Transverse colon (tissue), 4 donors: Measurements from ENCODE around the gene SLC17A3. TPM values are rescaled to one million over a fixed set of nuclear protein-coding genes. Genes with fewer than 3 reads are reported as not detected.

Source experiments
- DNase-seq: peaks from one replicate; pipeline ENCODE4 v3.0.0-alpha.2; 2019
- H3K27ac ChIP-seq, 4 donors: fragments of 200-600 bp; sonication (generic); 2 replicates each; pipeline ENCODE4 v1.5.1; 2016 to 2018; ENCODE audit warnings: inconsistent platforms in 4 of 4
- H3K27me3 ChIP-seq: fragments of 200-600 bp; sonication (generic); 2 replicates; pipeline ENCODE4 v1.5.1; 2017; ENCODE audit warnings: inconsistent platforms
- H3K36me3 ChIP-seq, 4 donors: fragments of 200-600 bp; sonication (generic); 2 replicates each; pipeline ENCODE4 v1.5.1; 2017 to 2019; ENCODE audit warnings: inconsistent platforms in 4 of 4
- H3K4me1 ChIP-seq, 4 donors: fragments of 200-600 bp; sonication (generic); 2 replicates each; pipeline ENCODE4 v1.5.1; 2017 to 2020; ENCODE audit warnings: inconsistent platforms in 4 of 4
- H3K4me3 ChIP-seq, 4 donors: fragments of 200-600 bp; sonication (generic); 1 replicate in 1 of 4; 2 replicates in 3 of 4; pipeline versions ENCODE4 v1.5.1 to v1.6.1; 2017 to 2019; ENCODE audit warnings: inconsistent platforms in 4 of 4
- H3K9me3 ChIP-seq, 2 donors: fragments of 200-600 bp; sonication (generic); 2 replicates each; pipeline ENCODE4 v1.5.1; 2017 to 2019; ENCODE audit warnings: inconsistent platforms in 2 of 2
- CTCF ChIP-seq, 5 experiments: fragments of 200-600 bp in 3 of 5; fragments of 450-650 bp in 2 of 5; sonication (generic) in 3 of 5; IDR thresholded peaks; 1 replicate in 2 of 5; 2 replicates in 3 of 5; pipeline ENCODE4 v1.5.1; 2016 to 2017; ENCODE audit warnings: antibody characterized with exemption in 5 of 5, inconsistent platforms in 3 of 5, mild to moderate bottlenecking in 2 of 5, moderate library complexity in 1 of 5
- EP300 ChIP-seq: sonication (generic); formaldehyde crosslinking; IDR thresholded peaks from one replicate; pipeline ENCODE4 v1.6.1; 2017; ENCODE audit warnings: antibody characterized with exemption, low read depth
- POLR2A ChIP-seq: fragments of 450-650 bp; IDR thresholded peaks from one replicate; pipeline ENCODE4 v1.6.1; 2016; ENCODE audit warnings: antibody characterized with exemption, mild to moderate bottlenecking, moderate library complexity
- POLR2AphosphoS5 ChIP-seq, 3 donors: sonication (generic); formaldehyde crosslinking; IDR thresholded peaks; one replicate each; pipeline ENCODE4 v1.6.1; 2016; ENCODE audit warnings: antibody characterized with exemption in 3 of 3
- WGBS, 2 donors: methylation state at CpG; one replicate each; pipeline ENCODE4 v1.1.5; 2018; ENCODE audit warnings: low coverage in 1 of 2; 5-methylcytosine and 5-hydroxymethylcytosine counted together
- in situ Hi-C, 4 donors: fragments of 200-750 bp; cut with MboI; loops; one replicate each; pipeline versions ENCODE4 v1.15.0 to v1.15.1; 2017; ENCODE audit warnings: low sequenced_read_pairs in 3 of 4, low pct_ligation_motif_present in 1 of 4, low pct_unique_long_range_greater_than_20kb in 1 of 4
- intact Hi-C: fragments of 100-400 bp; cut with DNase I; formaldehyde crosslinking; loops from one replicate; pipeline ENCODE4 v1.15.1; 2023; ENCODE audit warnings: low total_unique reads
- total RNA-seq, 4 donors: library from RNA; depleted of rRNA; stranded (reverse); fragments of >200 nt; gene quantifications; one replicate each; pipeline ENCODE4 v1.1.0, GENCODE V29; 2016

The SLC17A3 gene
- total RNA-seq, 4 donors from 2014 or later: not detected

- H3K9me3 ChIP-seq: no peaks in the 10 kb centered on the region
- no peaks in the 10 kb centered on the region for H3K36me3 ChIP-seq
- in situ Hi-C loops: no loop called here
- intact Hi-C loops: no loop called here
- TF ChIP-seq EP300 (no peak), POLR2AphosphoS5 (IDR thresholded peaks at IDR 0.05) (no peak)
- H3K4me3 ChIP-seq: no peak overlapping the region
- 86 to 90% methylated on average over 1 of the region's 1 CpG for WGBS, 2 donors
- no peak overlapping the region for H3K27ac ChIP-seq
- H3K4me1 ChIP-seq: no peaks in the 10 kb centered on the region
- no peaks in the 10 kb centered on the region for H3K27me3 ChIP-seq
- no peak for DNase-seq
These were observed 9.5 kb upstream of the SLC17A3 start for GRCh38 chr6:25883536-25883935.

- H3K4me1 ChIP-seq: no peaks in the 10 kb centered on the region
- in situ Hi-C loops (no loop called here), intact Hi-C loops (no loop called here)
- peak overlapping the region in 1 of 4 donors; percentile 33 for H3K4me3 ChIP-seq
- no peaks in the 10 kb centered on the region for H3K27me3 ChIP-seq
- peak; percentile 13 for DNase-seq
- no peaks in the 10 kb centered on the region for H3K9me3 ChIP-seq
- no peak for TF ChIP-seq POLR2AphosphoS5 (IDR thresholded peaks at IDR 0.05)
- no peak for TF ChIP-seq EP300
- TF ChIP-seq POLR2A: no peak
- TF ChIP-seq CTCF (IDR thresholded peaks at IDR 0.05): no peak
- H3K27ac ChIP-seq: no peak overlapping the region
- H3K36me3 ChIP-seq: no peaks in the 10 kb centered on the region
- WGBS, 2 donors: 96 to 100% methylated on average over 1 to 14 of the region's 28 CpGs
These were observed 8.0 kb upstream of the SLC17A3 start for GRCh38 chr6:25882051-25882496.

- H3K4me3 ChIP-seq: no peak overlapping the region
- in situ Hi-C loops (no loop called here), intact Hi-C loops (no loop called here)
- H3K27me3 ChIP-seq: no peaks in the 10 kb centered on the region
- no peak overlapping the region for H3K27ac ChIP-seq
- H3K9me3 ChIP-seq: no peaks in the 10 kb centered on the region
- H3K36me3 ChIP-seq: no peaks in the 10 kb centered on the region
- 82 to 87% methylated on average over 3 to 4 of the region's 4 CpGs for WGBS, 2 donors
- no peak for TF ChIP-seq POLR2A
- TF ChIP-seq EP300: no peak
- no peak for TF ChIP-seq POLR2AphosphoS5 (IDR thresholded peaks at IDR 0.05)
- no peak for TF ChIP-seq CTCF (IDR thresholded peaks at IDR 0.05)
- DNase-seq: no peak
- no peaks in the 10 kb centered on the region for H3K4me1 ChIP-seq
These were observed 6.6 kb upstream of the SLC17A3 start for GRCh38 chr6:25880601-25881000.

GRCh38 chr6:25878721-25879322 is 4.8 kb upstream of the SLC17A3 start:
- Histone ChIP-seq H3K4me1 (no peaks in the 10 kb centered on the region), H3K27me3 (no peaks in the 10 kb centered on the region), H3K36me3 (no peaks in the 10 kb centered on the region), H3K27ac (no peak overlapping the region), H3K9me3 (no peaks in the 10 kb centered on the region), H3K4me3 (no peak overlapping the region)
- WGBS, 2 donors: 95 to 97% methylated on average over 2 of the region's 2 CpGs
- no peak for DNase-seq
- no peak for TF ChIP-seq POLR2A
- no peak for TF ChIP-seq POLR2AphosphoS5 (IDR thresholded peaks at IDR 0.05)
- TF ChIP-seq EP300: no peak
- no peak for TF ChIP-seq CTCF (IDR thresholded peaks at IDR 0.05)
- in situ Hi-C loops (no loop called here), intact Hi-C loops (no loop called here)
